GM12872 (cell line): ENCODE measurements around the gene ATXN7L3.

Experiments used
- CTCF ChIP-seq: IDR thresholded peaks from 3 replicates; pipeline ENCODE4 v1.5.1; 2011; ENCODE audit warnings: low read depth, mild to moderate bottlenecking, low read length, moderate library complexity; ENCODE audit not compliant: insufficient read depth

The ATXN7L3 gene

DNA sequence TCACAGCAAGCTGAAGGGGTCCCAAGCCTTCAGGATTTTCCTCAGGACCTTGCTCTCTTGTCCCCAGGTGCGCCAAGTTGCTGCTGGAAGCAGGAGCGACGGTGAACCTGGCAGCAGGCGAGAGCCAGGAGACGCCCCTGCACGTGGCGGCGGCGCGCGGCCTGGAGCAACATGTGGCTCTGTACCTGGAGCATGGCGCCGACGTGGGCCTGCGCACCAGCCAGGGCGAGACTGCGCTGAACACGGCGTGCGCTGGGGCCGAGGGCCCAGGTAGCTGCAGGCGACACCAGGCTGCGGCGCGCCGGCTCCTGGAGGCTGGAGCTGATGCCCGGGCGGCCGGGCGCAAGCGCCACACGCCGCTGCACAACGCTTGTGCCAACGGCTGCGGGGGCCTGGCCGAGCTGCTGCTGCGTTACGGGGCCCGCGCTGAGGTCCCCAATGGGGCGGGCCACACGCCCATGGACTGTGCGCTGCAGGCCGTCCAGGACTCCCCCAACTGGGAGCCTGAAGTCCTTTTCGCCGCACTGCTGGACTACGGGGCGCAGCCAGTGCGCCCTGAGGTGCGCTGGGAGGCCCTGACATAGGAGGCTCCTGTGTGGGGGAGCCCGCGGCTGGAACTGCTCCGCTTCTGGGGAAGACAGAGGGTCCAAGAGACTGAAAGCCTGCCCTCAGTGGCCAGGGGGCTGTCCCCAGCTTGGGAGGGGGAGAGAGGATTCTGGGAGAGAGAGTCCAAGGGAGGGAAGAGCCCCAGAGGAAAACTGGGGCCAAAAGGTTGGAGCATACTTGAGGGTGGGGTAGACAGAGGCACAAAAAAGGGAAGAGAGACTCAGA is 22.8 kb downstream of the ATXN7L3 start:
- TF ChIP-seq CTCF, result no peak

DNA sequence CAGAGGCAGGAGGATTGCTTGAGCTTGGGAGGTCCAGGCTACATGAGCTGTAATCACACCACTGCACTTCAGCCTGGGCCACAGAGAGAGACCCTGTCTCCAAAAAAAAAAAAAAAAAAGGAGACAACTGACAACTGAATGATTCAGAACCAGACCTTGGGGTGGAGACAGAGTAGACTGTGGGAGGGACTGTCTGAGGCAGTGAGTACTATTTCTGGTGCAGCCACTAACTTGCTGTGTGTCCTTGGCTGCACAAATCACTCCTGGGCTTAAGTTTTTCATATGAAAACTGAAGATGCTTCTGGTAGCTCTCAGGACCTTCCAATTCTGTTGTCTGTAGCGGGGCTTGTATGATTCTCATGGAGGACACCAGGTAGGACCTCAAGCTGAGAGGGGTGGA is 23.4 kb downstream of the ATXN7L3 start:
- TF ChIP-seq CTCF, result no peak

- TF ChIP-seq CTCF, result no peak
Measured at GRCh38 chr17:44174427-44174826, 25.3 kb downstream of the ATXN7L3 start.

- no peak for TF ChIP-seq CTCF
Measured at GRCh38 chr17:44171931-44172455, 27.7 kb downstream of the ATXN7L3 start.

GRCh38 chr17:44170499-44171201 is 29.0 kb downstream of the ATXN7L3 start, which contains the start of gene ASB16:
TSS of gene ASB16 (plus strand) at chr17:44170704. CDS start at chr17:44170790, 86 bp downstream.
- no peak for TF ChIP-seq CTCF

- no peak for TF ChIP-seq CTCF
Measured at GRCh38 chr17:44170135-44170498, 29.6 kb downstream of the ATXN7L3 start.

DNA sequence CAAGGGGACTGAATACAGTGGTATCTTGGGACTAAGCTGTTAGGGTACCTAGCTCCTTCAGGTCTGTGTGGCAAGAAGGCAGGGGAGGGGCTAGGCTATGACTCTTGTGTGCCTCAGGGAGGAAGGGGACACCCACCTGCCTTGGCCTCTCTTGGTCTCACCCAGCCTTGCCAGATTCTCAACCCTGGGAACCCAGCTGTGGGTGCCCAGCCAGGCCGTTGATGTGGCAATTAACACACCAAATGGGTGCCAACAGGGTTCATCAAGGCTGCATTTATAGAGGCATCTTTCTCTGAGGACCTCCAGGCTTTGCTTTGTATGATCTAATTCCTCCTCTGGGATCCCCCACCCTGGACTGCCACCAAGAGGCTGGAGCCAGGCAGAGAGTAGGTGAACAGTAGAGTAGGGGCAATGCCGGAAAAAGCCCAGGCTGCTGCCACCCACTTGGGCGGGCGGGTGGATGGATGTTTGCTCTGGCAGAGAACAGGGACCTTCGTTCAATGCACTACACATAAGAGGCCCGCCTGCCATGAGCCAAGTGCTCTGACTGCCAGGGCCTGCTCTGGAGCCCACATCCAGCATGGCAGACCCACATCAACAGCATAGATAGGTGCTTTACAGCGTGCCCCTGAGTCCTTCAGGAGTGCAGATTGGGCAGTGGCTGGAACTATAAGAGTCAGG is 32.4 kb downstream of the ATXN7L3 start:
- no peak for TF ChIP-seq CTCF
